Measurements from ENCODE around the gene OSBPL5. TPM values are rescaled to one million over a fixed set of nuclear protein-coding genes. Genes with fewer than 3 reads are reported as not detected.

Gene OSBPL5
- total RNA-seq, 2 experiments from 2014 or later: 0.63 to 2.7 TPM

- Histone ChIP-seq H3K9me2 (ENCODE audit: insufficient read depth, low read length) (no peaks in the 10 kb centered on the region), H3K79me2 (ENCODE audit: insufficient read depth, low read depth, low read length) (no peaks in the 10 kb centered on the region), H3K4me1 (ENCODE audit: insufficient read depth, low read length, poor library complexity, severe bottlenecking) (peaks cover 12% of the 10 kb centered on the region), H3K4me3 (ENCODE audit: low read depth, low read length, poor library complexity, severe bottlenecking) (no peak overlapping the region), H3K9me3 (ENCODE audit: low read length) (no peaks in the 10 kb centered on the region), H3K4me2 (ENCODE audit: low read length) (no peak overlapping the region), H4K20me1 (ENCODE audit: insufficient read depth, low read length) (no peaks in the 10 kb centered on the region), H3K27ac (ENCODE audit: low read depth, low read length, poor library complexity, severe bottlenecking) (no peak overlapping the region), H2AFZ (ENCODE audit: low read length) (no peak overlapping the region), H3K36me3 (ENCODE audit: insufficient read depth, low read length) (no peaks in the 10 kb centered on the region)
- DNase-seq (ENCODE audit: low spot score): no peak
- ChIA-PET POLR2A (no interaction called here), CTCF (ENCODE audit: unreplicated experiment) (no interaction called here)
- intact Hi-C loops (cut with micrococcal nuclease; ENCODE audit: unreplicated experiment): no loop called here
- BruUV-seq (replicated peaks): no TSS peak
- no peak for TF ChIP-seq EZH2phosphoT487 (IDR thresholded peaks at IDR 0.05; ENCODE audit: borderline replicate concordance, low read depth, low read length)
- TF ChIP-seq, protein P1, sequence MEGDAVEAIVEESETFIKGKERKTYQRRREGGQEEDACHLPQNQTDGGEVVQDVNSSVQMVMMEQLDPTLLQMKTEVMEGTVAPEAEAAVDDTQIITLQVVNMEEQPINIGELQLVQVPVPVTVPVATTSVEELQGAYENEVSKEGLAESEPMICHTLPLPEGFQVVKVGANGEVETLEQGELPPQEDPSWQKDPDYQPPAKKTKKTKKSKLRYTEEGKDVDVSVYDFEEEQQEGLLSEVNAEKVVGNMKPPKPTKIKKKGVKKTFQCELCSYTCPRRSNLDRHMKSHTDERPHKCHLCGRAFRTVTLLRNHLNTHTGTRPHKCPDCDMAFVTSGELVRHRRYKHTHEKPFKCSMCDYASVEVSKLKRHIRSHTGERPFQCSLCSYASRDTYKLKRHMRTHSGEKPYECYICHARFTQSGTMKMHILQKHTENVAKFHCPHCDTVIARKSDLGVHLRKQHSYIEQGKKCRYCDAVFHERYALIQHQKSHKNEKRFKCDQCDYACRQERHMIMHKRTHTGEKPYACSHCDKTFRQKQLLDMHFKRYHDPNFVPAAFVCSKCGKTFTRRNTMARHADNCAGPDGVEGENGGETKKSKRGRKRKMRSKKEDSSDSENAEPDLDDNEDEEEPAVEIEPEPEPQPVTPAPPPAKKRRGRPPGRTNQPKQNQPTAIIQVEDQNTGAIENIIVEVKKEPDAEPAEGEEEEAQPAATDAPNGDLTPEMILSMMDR (conservative IDR thresholded peaks at IDR 0.05; ENCODE audit: low read length): no peak
Observed at GRCh38 chr11:3155691-3156258, 9.3 kb downstream of the OSBPL5 start.

DNA sequence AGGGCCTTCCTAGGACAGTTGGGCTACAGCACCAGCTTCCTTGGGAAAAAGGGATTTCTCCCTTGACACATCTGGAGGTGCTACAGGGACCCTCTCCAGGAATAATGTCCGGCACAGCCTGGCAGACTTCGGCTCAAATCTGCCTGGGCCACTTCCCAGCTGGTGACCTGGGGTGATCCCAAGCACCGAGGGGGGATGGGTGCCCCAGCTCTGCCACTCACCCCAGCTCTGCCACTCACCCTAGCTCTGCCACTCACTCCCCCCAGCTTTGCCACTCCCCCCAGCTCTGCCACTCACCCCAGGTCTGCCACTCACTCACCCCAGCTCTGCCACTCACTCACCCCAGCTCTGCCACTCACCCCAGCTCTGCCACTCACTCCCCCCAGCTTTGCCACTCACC is 9.9 kb downstream of the OSBPL5 start:
- H3K9me2 ChIP-seq (ENCODE audit: insufficient read depth, low read length): no peaks in the 10 kb centered on the region
- no peak overlapping the region for H3K4me2 ChIP-seq (ENCODE audit: low read length)
- peaks cover 12% of the 10 kb centered on the region for H3K4me1 ChIP-seq (ENCODE audit: insufficient read depth, low read length, poor library complexity, severe bottlenecking)
- H3K4me3 ChIP-seq (ENCODE audit: low read depth, low read length, poor library complexity, severe bottlenecking): no peak overlapping the region
- ChIA-PET POLR2A (no interaction called here), CTCF (ENCODE audit: unreplicated experiment) (no interaction called here)
- no peaks in the 10 kb centered on the region for H3K9me3 ChIP-seq (ENCODE audit: low read length)
- H2AFZ ChIP-seq (ENCODE audit: low read length): no peak overlapping the region
- no peaks in the 10 kb centered on the region for H4K20me1 ChIP-seq (ENCODE audit: insufficient read depth, low read length)
- BruUV-seq (replicated peaks): no TSS peak
- no peak overlapping the region for H3K27ac ChIP-seq (ENCODE audit: low read depth, low read length, poor library complexity, severe bottlenecking)
- no peaks in the 10 kb centered on the region for H3K36me3 ChIP-seq (ENCODE audit: insufficient read depth, low read length)
- H3K79me2 ChIP-seq (ENCODE audit: insufficient read depth, low read depth, low read length): no peaks in the 10 kb centered on the region
- intact Hi-C loops (cut with micrococcal nuclease; ENCODE audit: unreplicated experiment): no loop called here
- no peak for TF ChIP-seq EZH2phosphoT487 (IDR thresholded peaks at IDR 0.05; ENCODE audit: borderline replicate concordance, low read depth, low read length)
- TF ChIP-seq, protein P1 (conservative IDR thresholded peaks at IDR 0.05; ENCODE audit: low read length): no peak
- DNase-seq (ENCODE audit: low spot score): no peak

- Histone ChIP-seq H3K4me2 (ENCODE audit: low read length) (no peak overlapping the region), H3K9me2 (ENCODE audit: insufficient read depth, low read length) (no peaks in the 10 kb centered on the region)
Observed at GRCh38 chr11:3154001-3154599, 11.0 kb downstream of the OSBPL5 start.

More at GRCh38 chr11:3154001-3154599, 11.0 kb downstream of the OSBPL5 start:
- no TSS peak for BruUV-seq (replicated peaks)
- ChIA-PET CTCF (ENCODE audit: unreplicated experiment) (no interaction called here), POLR2A (no interaction called here)
- TF ChIP-seq, protein P1 (conservative IDR thresholded peaks at IDR 0.05; ENCODE audit: low read length): no peak
- TF ChIP-seq EZH2phosphoT487 (IDR thresholded peaks at IDR 0.05; ENCODE audit: borderline replicate concordance, low read depth, low read length): no peak
- H3K4me1 ChIP-seq (ENCODE audit: insufficient read depth, low read length, poor library complexity, severe bottlenecking): peaks cover 12% of the 10 kb centered on the region
- intact Hi-C loops (cut with micrococcal nuclease; ENCODE audit: unreplicated experiment): no loop called here
- no peak overlapping the region for H3K27ac ChIP-seq (ENCODE audit: low read depth, low read length, poor library complexity, severe bottlenecking)
- no peak overlapping the region for H2AFZ ChIP-seq (ENCODE audit: low read length)
- H3K36me3 ChIP-seq (ENCODE audit: insufficient read depth, low read length): no peaks in the 10 kb centered on the region
- no peaks in the 10 kb centered on the region for H3K79me2 ChIP-seq (ENCODE audit: insufficient read depth, low read depth, low read length)
- H4K20me1 ChIP-seq (ENCODE audit: insufficient read depth, low read length): no peaks in the 10 kb centered on the region
- DNase-seq (ENCODE audit: low spot score): no peak
- no peaks in the 10 kb centered on the region for H3K9me3 ChIP-seq (ENCODE audit: low read length)
- H3K4me3 ChIP-seq (ENCODE audit: low read depth, low read length, poor library complexity, severe bottlenecking): no peak overlapping the region

Data from OCI-LY7 (cell line).